H1 (cell line): ENCODE data around the gene IQGAP3. TPM values are rescaled to one million over a fixed set of nuclear protein-coding genes. Genes with fewer than 3 reads are reported as not detected.

ENCODE experiments used
- CBX8 ChIP-seq: fragments of 300-800, 300-1000 bp; sonication (generic); IDR thresholded peaks from 2 replicates; pipeline ENCODE4 v1.7.1; 2016; ENCODE audit warnings: low read depth, low read length, borderline replicate concordance
- CEBPB ChIP-seq: IDR thresholded peaks from 2 replicates; pipeline ENCODE4 v1.6.1; 2012; ENCODE audit warnings: low read depth, low read length
- CHD1 ChIP-seq: IDR thresholded peaks from 2 replicates; pipeline ENCODE4 v1.6.1; 2012; ENCODE audit warnings: low read depth, low read length, improper control_type of control experiment
- CHD2 ChIP-seq: IDR thresholded peaks from 2 replicates; pipeline ENCODE4 v1.6.1; 2012; ENCODE audit warnings: low read length, improper control_type of control experiment
- CTBP2 ChIP-seq: IDR thresholded peaks from 2 replicates; pipeline ENCODE4 v1.7.0; 2011; ENCODE audit warnings: borderline replicate concordance, mild to moderate bottlenecking, moderate library complexity, mixed read lengths, low read length; ENCODE audit not compliant: insufficient read depth, insufficient read length
- KDM1A ChIP-seq: fragments of 200-600, 300-600 bp; sonication (generic); IDR thresholded peaks from 2 replicates; pipeline ENCODE4 v1.7.1; 2016; ENCODE audit warnings: mild to moderate bottlenecking, low read length, borderline replicate concordance
- MAFK ChIP-seq: IDR thresholded peaks from 2 replicates; pipeline ENCODE4 v1.6.1; 2012; ENCODE audit warnings: low read depth, mild to moderate bottlenecking, improper control_type of control experiment, low read length
- NANOG ChIP-seq: IDR thresholded peaks from 2 replicates; pipeline ENCODE4 v1.6.1; 2011; ENCODE audit warnings: low read length, low read depth, mild to moderate bottlenecking, inconsistent platforms; ENCODE audit not compliant: insufficient read depth, poor library complexity, severe bottlenecking
- POLR2A ChIP-seq, 2 experiments: IDR thresholded peaks; 1 replicate in 1 of 2; 2 replicates in 1 of 2; pipeline ENCODE4 v1.6.1; 2011; ENCODE audit warnings: low read depth in 2 of 2, low read length in 2 of 2, mild to moderate bottlenecking in 2 of 2; ENCODE audit errors: control extremely low read depth in 1 of 2
- POLR2AphosphoS5 ChIP-seq: IDR thresholded peaks from 2 replicates; pipeline ENCODE4 v1.6.1; 2011; ENCODE audit warnings: low read depth, low read length
- RNF2 ChIP-seq: fragments of 200-900, 300-1000 bp; sonication (generic); IDR thresholded peaks from 2 replicates; pipeline ENCODE4 v1.7.1; 2016; ENCODE audit warnings: borderline replicate concordance, low read depth, mild to moderate bottlenecking, antibody characterized with exemption, low read length; ENCODE audit not compliant: poor library complexity, severe bottlenecking; ENCODE audit errors: missing control alignments
- RXRA ChIP-seq: IDR thresholded peaks from 2 replicates; pipeline ENCODE4 v1.6.1; 2011; ENCODE audit warnings: low read depth, mild to moderate bottlenecking, low read length, moderate library complexity; ENCODE audit not compliant: insufficient read depth
- SIN3A ChIP-seq, 2 experiments: IDR thresholded peaks in 1 of 2; conservative IDR thresholded peaks in 1 of 2; 2 replicates each; pipeline ENCODE4 v1.6.1; 2011 to 2012; ENCODE audit warnings: low read length in 2 of 2, improper control_type of control experiment in 1 of 2, low read depth in 1 of 2, mild to moderate bottlenecking in 1 of 2
- SIX5 ChIP-seq: IDR thresholded peaks from 2 replicates; pipeline ENCODE4 v1.6.1; 2011; ENCODE audit warnings: mild to moderate bottlenecking, low read depth, low read length
- SP4 ChIP-seq: IDR thresholded peaks from 2 replicates; pipeline ENCODE4 v1.6.1; 2012; ENCODE audit warnings: low read length, inconsistent platforms
- polyA plus RNA-seq, 7 experiments: library from polyadenylated mRNA; depleted of rRNA in 3 of 7; stranded (reverse) in 5 of 7; unstranded in 2 of 7; fragments of >200 nt in 5 of 7; fragments of 200-250 nt in 2 of 7; gene quantifications; 1 replicate in 5 of 7; 2 replicates in 1 of 7; 4 replicates in 1 of 7; pipeline versions ENCODE4 v1.2.1 to v1.2.3, GENCODE V29; 2011 to 2013; ENCODE audit warnings: missing spikeins in 2 of 7, mixed read lengths in 2 of 7
- total RNA-seq: library from RNA; stranded (reverse); fragmentation: NEBNext Ultra II Directional; extraction: Animal tissue kit (Norgen Biotek cat#: 25700); gene quantifications from 2 replicates; pipeline ENCODE4 v1.2.1, GENCODE V29; 2021
- TF ChIP-seq, protein P1 (sequence below), 3 experiments: IDR thresholded peaks; 1 replicate in 2 of 3; 2 replicates in 1 of 3; pipeline versions ENCODE4 v1.5.1 to v1.6.1; 2011; ENCODE audit warnings: low read length in 3 of 3, mild to moderate bottlenecking in 3 of 3, inconsistent platforms in 2 of 3, low read depth in 1 of 3, moderate library complexity in 1 of 3; ENCODE audit not compliant: insufficient read depth in 1 of 3; ENCODE audit errors: control extremely low read depth in 1 of 3
- TF ChIP-seq, protein P2 (sequence below): IDR thresholded peaks from 2 replicates; pipeline ENCODE4 v1.6.1; 2012; ENCODE audit warnings: low read length, inconsistent platforms
- TF ChIP-seq, protein P3 (sequence below): IDR thresholded peaks from 2 replicates; pipeline ENCODE4 v1.6.1; 2011; ENCODE audit warnings: low read depth, mild to moderate bottlenecking, low read length; ENCODE audit not compliant: insufficient read depth

Gene IQGAP3
- total and polyA plus RNA-seq, 2 of the 8 experiments (the other 6 are each of a cell fraction or from before 2014, with no cell fraction given), result 14.6 to 22.3 TPM

DNA sequence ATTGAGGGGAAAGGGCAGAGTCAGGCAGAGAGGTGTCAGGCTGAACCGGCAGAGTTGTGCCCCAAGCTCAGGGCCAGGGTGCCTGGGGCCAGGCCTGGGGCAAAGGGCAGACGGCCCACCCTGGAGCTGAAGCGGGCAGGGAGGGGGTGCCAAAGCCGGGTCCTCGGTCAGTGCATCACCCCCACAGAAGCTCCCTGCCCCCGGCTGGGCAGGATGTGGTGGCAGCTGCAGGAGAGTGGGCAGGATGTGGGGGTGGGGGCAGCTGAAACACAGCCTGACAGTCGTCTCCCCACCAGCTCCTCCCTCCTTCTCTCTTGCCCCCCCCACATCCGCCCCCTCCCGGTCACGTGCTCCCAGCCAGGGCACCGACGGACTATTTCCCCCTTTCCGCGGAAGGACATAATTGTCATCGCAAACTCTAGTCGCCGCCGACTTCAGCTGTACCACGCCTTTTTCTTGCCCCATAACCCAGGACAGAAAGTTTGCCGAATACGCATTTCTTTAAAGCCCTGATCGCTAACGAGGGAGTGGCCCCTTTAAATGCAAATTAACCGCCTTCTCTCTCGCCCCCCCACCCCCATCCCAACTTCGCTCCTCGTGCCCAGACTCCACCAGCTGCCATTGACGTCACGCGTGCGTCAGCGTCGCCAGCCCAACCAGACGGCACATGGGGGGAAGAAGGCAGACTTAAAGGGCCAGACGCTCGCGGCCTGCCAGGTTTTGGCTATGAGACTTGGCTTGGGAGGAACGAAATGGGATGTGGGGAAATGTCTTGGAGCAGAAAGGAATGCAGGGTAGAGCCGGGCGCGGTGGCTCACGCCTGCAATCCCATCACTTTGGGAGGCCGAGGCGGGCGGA lies 67.3 kb downstream of the IQGAP3 start (continued):
- TF ChIP-seq, protein P1, sequence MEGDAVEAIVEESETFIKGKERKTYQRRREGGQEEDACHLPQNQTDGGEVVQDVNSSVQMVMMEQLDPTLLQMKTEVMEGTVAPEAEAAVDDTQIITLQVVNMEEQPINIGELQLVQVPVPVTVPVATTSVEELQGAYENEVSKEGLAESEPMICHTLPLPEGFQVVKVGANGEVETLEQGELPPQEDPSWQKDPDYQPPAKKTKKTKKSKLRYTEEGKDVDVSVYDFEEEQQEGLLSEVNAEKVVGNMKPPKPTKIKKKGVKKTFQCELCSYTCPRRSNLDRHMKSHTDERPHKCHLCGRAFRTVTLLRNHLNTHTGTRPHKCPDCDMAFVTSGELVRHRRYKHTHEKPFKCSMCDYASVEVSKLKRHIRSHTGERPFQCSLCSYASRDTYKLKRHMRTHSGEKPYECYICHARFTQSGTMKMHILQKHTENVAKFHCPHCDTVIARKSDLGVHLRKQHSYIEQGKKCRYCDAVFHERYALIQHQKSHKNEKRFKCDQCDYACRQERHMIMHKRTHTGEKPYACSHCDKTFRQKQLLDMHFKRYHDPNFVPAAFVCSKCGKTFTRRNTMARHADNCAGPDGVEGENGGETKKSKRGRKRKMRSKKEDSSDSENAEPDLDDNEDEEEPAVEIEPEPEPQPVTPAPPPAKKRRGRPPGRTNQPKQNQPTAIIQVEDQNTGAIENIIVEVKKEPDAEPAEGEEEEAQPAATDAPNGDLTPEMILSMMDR (IDR thresholded peaks at IDR 0.05; ENCODE audit: control extremely low read depth in 1 of 3, insufficient read depth in 1 of 3, low read depth in 1 of 3, low read length in 3 of 3), result no peak
- TF ChIP-seq, protein P2, sequence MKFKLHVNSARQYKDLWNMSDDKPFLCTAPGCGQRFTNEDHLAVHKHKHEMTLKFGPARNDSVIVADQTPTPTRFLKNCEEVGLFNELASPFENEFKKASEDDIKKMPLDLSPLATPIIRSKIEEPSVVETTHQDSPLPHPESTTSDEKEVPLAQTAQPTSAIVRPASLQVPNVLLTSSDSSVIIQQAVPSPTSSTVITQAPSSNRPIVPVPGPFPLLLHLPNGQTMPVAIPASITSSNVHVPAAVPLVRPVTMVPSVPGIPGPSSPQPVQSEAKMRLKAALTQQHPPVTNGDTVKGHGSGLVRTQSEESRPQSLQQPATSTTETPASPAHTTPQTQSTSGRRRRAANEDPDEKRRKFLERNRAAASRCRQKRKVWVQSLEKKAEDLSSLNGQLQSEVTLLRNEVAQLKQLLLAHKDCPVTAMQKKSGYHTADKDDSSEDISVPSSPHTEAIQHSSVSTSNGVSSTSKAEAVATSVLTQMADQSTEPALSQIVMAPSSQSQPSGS, result peak; percentile 71; the same call in 1 of the 2 replicates
- peak in 1 of 2 experiments; percentile 70; a peak in 2 of 3 replicates for TF ChIP-seq POLR2A (IDR thresholded peaks at IDR 0.05; ENCODE audit: control extremely low read depth in 1 of 2, low read depth in 2 of 2, low read length in 2 of 2)
- no peak for TF ChIP-seq CHD1
- TF ChIP-seq, protein P3, sequence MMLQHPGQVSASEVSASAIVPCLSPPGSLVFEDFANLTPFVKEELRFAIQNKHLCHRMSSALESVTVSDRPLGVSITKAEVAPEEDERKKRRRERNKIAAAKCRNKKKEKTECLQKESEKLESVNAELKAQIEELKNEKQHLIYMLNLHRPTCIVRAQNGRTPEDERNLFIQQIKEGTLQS, result no peak; the same call in 1 of the 2 replicates
- TF ChIP-seq CEBPB, result no peak
- TF ChIP-seq RNF2, result no peak
- TF ChIP-seq POLR2AphosphoS5, result 0 out of 2 replicates have a peak, but pooled peaks have one; percentile 21
- no peak for TF ChIP-seq SIX5
- no peak for TF ChIP-seq MAFK
- TF ChIP-seq CTBP2, result no peak
- peak; percentile 86 to 88; a peak in 3 of 4 replicates for TF ChIP-seq SIN3A (conservative IDR thresholded peaks at IDR 0.05 in 1 of 2, IDR thresholded peaks at IDR 0.05 in 1 of 2; ENCODE audit: low read depth in 1 of 2, low read length in 2 of 2)
- no peak for TF ChIP-seq RXRA
- TF ChIP-seq SP4, result no peak
- TF ChIP-seq KDM1A, result peak; percentile 73; the same call in 1 of the 2 replicates
- no peak for TF ChIP-seq NANOG
- peak; percentile 86 for TF ChIP-seq CHD2
- TF ChIP-seq CBX8, result no peak
